ENCODE measurements around the gene SPATA6L. TPM values are rescaled to one million over a fixed set of nuclear protein-coding genes. Genes with fewer than 3 reads are reported as not detected.

SPATA6L gene
- total and polyA plus RNA-seq, 11 donors, result 0.14 to 2.1 (median 0.55) TPM; not detected in 1

DNA sequence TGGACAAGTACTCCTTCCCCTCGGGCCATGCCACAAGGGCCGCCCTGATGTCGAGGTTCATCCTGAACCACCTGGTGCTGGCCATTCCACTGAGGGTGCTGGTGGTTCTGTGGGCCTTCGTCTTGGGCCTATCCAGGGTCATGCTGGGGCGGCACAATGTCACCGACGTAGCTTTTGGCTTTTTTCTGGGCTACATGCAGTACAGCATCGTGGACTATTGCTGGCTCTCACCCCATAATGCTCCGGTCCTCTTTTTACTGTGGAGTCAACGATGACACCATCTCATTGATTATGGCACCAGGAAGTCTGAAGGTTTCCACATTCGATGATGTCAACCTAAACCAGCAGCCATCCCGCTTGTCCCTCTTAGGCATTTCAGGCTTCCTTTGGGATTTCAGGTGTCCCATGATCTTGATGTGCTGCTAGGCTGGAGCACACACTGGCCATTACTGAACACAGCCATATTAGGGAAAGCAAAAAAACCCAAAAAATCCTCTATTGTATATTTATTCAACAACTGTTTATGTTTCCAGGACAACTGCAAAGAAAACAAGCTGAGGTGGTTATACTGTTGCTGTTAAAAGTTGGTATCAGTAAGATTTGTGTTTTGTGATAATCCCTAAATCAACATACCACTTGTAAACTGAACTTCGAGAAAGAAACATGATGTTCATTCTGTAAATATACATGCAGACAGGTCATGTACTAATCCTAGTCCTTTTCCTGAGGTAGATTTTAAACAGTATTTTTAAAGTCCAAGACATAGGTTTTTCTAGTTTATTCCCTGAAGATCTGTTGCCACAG, 3.1 kb downstream of the SPATA6L start:
- Histone ChIP-seq H3K27ac (peak overlapping the region in 8 of 12 donors; percentile 29 to 90 (median 78)), H3K4me3 (peak overlapping the region; percentile 50 to 96 (median 81)), H3K9me3 (no peaks in the 10 kb centered on the region), H3K36me3 (no peaks in the 10 kb centered on the region), H3K27me3 (no peaks in the 10 kb centered on the region), H3K4me1 (peaks cover 0 to 51% (median 32%) of the 10 kb centered on the region in 12 donors)
- intact Hi-C loops (cut with DNase I), result loop anchor here in 5 of 10 donors (2.0 to 10.0 kb wide), 4 partner anchors 16 to 772 kb away; partner anchors contain the start of genes AK3 (in 3 of the 5), CDC37L1 (in 1 of the 5), JAK2 (in 1 of the 5) and PLGRKT (in 1 of the 5)
- TF ChIP-seq, protein P1, sequence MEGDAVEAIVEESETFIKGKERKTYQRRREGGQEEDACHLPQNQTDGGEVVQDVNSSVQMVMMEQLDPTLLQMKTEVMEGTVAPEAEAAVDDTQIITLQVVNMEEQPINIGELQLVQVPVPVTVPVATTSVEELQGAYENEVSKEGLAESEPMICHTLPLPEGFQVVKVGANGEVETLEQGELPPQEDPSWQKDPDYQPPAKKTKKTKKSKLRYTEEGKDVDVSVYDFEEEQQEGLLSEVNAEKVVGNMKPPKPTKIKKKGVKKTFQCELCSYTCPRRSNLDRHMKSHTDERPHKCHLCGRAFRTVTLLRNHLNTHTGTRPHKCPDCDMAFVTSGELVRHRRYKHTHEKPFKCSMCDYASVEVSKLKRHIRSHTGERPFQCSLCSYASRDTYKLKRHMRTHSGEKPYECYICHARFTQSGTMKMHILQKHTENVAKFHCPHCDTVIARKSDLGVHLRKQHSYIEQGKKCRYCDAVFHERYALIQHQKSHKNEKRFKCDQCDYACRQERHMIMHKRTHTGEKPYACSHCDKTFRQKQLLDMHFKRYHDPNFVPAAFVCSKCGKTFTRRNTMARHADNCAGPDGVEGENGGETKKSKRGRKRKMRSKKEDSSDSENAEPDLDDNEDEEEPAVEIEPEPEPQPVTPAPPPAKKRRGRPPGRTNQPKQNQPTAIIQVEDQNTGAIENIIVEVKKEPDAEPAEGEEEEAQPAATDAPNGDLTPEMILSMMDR (IDR thresholded peaks at IDR 0.05), result no peak
- DNase-seq (peak in 1 of 5 donors; percentile 32), ATAC-seq (no peak)
- 64 to 76% (median 68%) methylated on average over 8 to 13 of the region's 13 CpGs for WGBS, 4 donors

DNA sequence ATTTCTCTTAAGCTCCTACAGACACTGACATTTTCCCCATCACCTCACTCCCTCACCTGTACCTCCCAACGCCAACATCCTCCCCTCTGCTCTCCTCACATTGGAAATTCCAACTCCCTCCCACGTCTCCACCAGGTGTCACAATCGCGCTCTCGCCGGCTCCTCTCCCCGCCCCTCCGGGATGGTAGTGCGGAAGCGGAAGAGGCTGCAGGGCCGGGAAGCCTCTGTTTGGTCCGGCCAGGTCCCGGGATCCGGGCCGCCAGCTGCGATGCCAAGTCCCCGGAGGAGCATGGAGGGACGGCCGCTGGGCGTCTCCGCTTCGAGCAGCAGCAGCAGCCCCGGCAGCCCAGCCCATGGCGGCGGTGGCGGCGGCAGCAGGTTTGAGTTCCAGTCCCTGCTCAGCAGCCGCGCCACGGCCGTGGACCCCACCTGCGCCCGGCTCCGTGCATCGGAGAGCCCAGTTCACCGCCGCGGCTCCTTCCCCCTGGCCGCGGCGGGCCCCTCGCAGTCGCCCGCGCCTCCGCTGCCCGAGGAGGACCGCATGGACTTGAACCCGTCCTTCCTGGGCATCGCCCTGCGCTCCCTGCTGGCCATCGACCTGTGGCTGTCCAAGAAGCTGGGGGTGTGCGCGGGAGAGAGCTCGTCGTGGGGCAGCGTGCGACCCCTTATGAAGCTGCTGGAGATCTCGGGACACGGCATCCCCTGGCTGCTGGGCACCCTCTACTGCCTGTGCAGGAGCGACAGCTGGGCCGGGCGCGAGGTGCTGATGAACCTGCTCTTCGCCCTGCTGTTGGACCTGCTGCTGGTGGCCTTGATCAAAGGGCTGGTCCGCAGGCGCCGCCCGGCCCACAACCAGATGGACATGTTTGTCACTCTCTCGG, 3.9 kb downstream of the SPATA6L start, which contains the start of gene PLPP6:
TSS of gene PLPP6 (plus strand) at position 187 of the 881 bp plus-strand sequence. CDS start at position 269, 82 bp downstream.
- DNase-seq (peak; percentile 88 to 92 (median 90)), ATAC-seq (peak; percentile 92 to 97 (median 96))
- intact Hi-C loops (cut with DNase I), result loop anchor here in 5 of 10 donors (2.0 to 10.0 kb wide), 4 partner anchors 16 to 772 kb away; partner anchors contain the start of genes AK3 (in 3 of the 5), CDC37L1 (in 1 of the 5), JAK2 (in 1 of the 5) and PLGRKT (in 1 of the 5)
- Histone ChIP-seq H3K4me1 (peaks cover 0 to 51% (median 32%) of the 10 kb centered on the region in 12 donors), H3K27ac (peak within 1 kb of the TSS; percentile 27 to 90 (median 78)), H3K4me3 (peak within 1 kb of the TSS; percentile 50 to 96 (median 81)), H3K27me3 (no peaks in the 10 kb centered on the region), H3K36me3 (no peaks in the 10 kb centered on the region), H3K9me3 (no peaks in the 10 kb centered on the region)
- WGBS, 4 donors, result 2 to 6% (median 3%) methylated on average over 29 to 70 of the region's 70 CpGs
- TF ChIP-seq, protein P1 (IDR thresholded peaks at IDR 0.05), result peak; percentile 29 to 72 (median 52)
- TF ChIP-seq POLR2A (IDR thresholded peaks at IDR 0.05), result peak in 1 of 2 donors; percentile 74

DNA sequence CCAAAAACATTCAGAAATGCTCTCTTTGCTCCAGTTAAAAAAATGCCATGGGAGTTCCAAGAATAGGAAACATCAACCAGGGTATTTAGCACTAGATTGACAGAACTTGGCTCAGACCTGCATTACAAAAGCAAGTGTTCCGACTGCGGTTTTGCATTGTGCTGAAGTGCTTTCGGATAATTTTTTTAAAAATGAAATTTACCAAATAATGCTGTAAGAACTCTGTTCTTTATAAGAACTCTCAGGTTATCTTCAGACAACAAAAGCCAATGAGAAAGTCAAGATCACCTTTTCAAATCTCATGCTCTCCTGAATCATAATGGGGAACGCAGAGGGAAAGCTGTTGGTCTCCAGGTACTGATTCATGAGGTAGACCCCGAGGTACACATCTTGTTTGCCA, 4.7 kb downstream of the SPATA6L start:
- Histone ChIP-seq H3K27ac (peak overlapping the region in 8 of 12 donors; percentile 68 to 85 (median 78)), H3K4me3 (peak overlapping the region in 11 of 12 donors; percentile 50 to 96 (median 83)), H3K27me3 (no peaks in the 10 kb centered on the region), H3K9me3 (no peaks in the 10 kb centered on the region), H3K4me1 (peaks cover 0 to 48% (median 32%) of the 10 kb centered on the region in 12 donors), H3K36me3 (no peaks in the 10 kb centered on the region)
- WGBS, 4 donors, result 8 to 21% (median 13%) methylated on average over 5 of the region's 5 CpGs
- intact Hi-C loops (cut with DNase I), result loop anchor here in 5 of 10 donors (2.0 to 10.0 kb wide), 4 partner anchors 17 to 773 kb away; partner anchors contain the start of genes AK3 (in 3 of the 5), CDC37L1 (in 1 of the 5), JAK2 (in 1 of the 5) and PLGRKT (in 1 of the 5)
- TF ChIP-seq POLR2A (IDR thresholded peaks at IDR 0.05), result no peak
- TF ChIP-seq, protein P1 (IDR thresholded peaks at IDR 0.05), result no peak
- no peak for ATAC-seq
- DNase-seq, result no peak
